ENCODE measurements around the gene KBTBD3.

DNA sequence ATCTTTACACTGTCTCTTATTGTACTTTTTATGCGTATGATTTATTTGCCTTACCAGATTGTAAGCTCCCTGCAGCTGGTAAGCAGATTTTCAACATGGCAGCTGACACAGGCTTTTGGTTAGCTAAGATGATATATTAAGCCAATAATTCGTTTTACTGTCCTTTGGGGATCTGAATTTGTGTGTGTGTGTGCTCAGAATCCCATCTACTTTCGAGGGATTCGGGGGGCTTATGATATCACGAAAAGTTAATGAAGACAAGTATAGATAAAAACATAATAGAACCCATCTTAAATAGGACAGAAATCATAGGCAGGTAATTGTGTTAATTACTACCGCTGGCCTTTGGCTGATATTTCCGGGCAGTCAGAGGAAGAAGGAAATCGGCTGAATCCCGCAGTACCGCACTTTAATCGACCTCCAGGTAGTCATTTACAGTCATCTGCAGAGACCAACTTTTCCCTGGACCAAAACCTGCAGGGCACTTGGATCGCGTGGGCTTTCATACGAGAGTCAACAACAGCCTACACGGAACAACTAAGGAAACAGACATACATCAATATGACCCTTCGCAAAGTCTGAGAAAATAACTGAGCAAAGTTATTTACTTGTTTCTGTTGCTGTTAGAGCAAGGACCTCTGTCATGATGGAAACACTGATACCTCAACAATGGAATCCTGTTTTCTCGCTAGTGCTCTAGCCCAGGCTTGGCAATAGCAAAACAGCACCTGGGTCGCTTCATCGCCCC, 802 bp downstream of the KBTBD3 start:
- TF ChIP-seq POLR2A (IDR thresholded peaks at IDR 0.05; ENCODE audit: low read length) (no peak), GATA1 (IDR thresholded peaks at IDR 0.05; ENCODE audit: low read depth, low read length) (no peak)
